Common myeloid progenitor, CD34-positive (primary cell): ENCODE measurements around the gene NLRP1.

Experiments used
- CTCF ChIA-PET: fragments of 350-600 bp; sonication (Branson Sonifier 250); formaldehyde crosslinking; loops from one replicate; lab custom pipeline; 2021; ENCODE audit warnings: antibody characterized with exemption; lab: Charles Lee
- POLR2A ChIA-PET: fragments of 350-600 bp; sonication (Branson Sonifier 250); formaldehyde crosslinking; loops from one replicate; lab custom pipeline; 2021; ENCODE audit warnings: antibody characterized with exemption; lab: Charles Lee
- DNase-seq, 3 donors: peaks; one replicate each; pipeline versions ENCODE4 v3.0.0 to v3.0.0-alpha.2; 2013
- H3K27ac ChIP-seq, 2 experiments: 1 replicate in 1 of 2; 2 replicates in 1 of 2; pipeline ENCODE4 v1.7.0; 2013; ENCODE audit warnings: inconsistent platforms in 2 of 2, low read length in 2 of 2, mild to moderate bottlenecking in 2 of 2, low read depth in 1 of 2, moderate library complexity in 1 of 2; ENCODE audit not compliant: severe bottlenecking in 2 of 2, insufficient read depth in 1 of 2, poor library complexity in 1 of 2
- H3K27me3 ChIP-seq, 5 experiments: replicated peaks in 2 of 5; 1 replicate in 3 of 5; 2 replicates in 2 of 5; pipeline versions ENCODE4 v1.6.1 to v1.7.0; 2013; ENCODE audit warnings: low read length in 4 of 5, mild to moderate bottlenecking in 2 of 5, moderate library complexity in 2 of 5, inconsistent platforms in 1 of 5; ENCODE audit not compliant: insufficient read depth in 5 of 5, control insufficient read depth in 4 of 5
- H3K36me3 ChIP-seq, 4 experiments: 1 replicate in 2 of 4; 2 replicates in 2 of 4; pipeline versions ENCODE4 v1.6.1 to v1.7.0; 2013; ENCODE audit warnings: low read length in 3 of 4, control low read depth in 1 of 4, mild to moderate bottlenecking in 1 of 4; ENCODE audit not compliant: control insufficient read depth in 4 of 4, insufficient read depth in 4 of 4
- H3K4me1 ChIP-seq, 4 experiments: 1 replicate in 3 of 4; 2 replicates in 1 of 4; pipeline versions ENCODE4 v1.6.1 to v1.7.1; 2013; ENCODE audit warnings: low read length in 3 of 4, mild to moderate bottlenecking in 3 of 4, control low read depth in 1 of 4, inconsistent platforms in 1 of 4, moderate library complexity in 1 of 4; ENCODE audit not compliant: control insufficient read depth in 4 of 4, insufficient read depth in 4 of 4; ENCODE audit errors: control extremely low read depth in 1 of 4
- H3K4me3 ChIP-seq, 7 experiments: 1 replicate in 4 of 7; 2 replicates in 3 of 7; pipeline versions ENCODE4 v1.5.1 to v1.7.0; 2013; ENCODE audit warnings: mild to moderate bottlenecking in 7 of 7, low read length in 6 of 7, moderate library complexity in 6 of 7, inconsistent platforms in 2 of 7, low read depth in 2 of 7, control low read depth in 1 of 7; ENCODE audit not compliant: insufficient read depth in 4 of 7, control insufficient read depth in 1 of 7; ENCODE audit errors: extremely low read depth in 1 of 7
- H3K9me3 ChIP-seq, 5 experiments: 1 replicate in 4 of 5; 2 replicates in 1 of 5; pipeline versions ENCODE4 v1.6.1 to v1.7.1; 2013; ENCODE audit warnings: low read length in 4 of 5, mild to moderate bottlenecking in 2 of 5, inconsistent platforms in 1 of 5, low read depth in 1 of 5, moderate library complexity in 1 of 5; ENCODE audit not compliant: control insufficient read depth in 4 of 5, insufficient read depth in 2 of 5; ENCODE audit errors: control extremely low read depth in 1 of 5
- WGBS: methylation state at CpG from one replicate; pipeline ENCODE4 v1.1.5; 2013; ENCODE audit not compliant: insufficient coverage; 5-methylcytosine and 5-hydroxymethylcytosine counted together

Gene NLRP1

GRCh38 chr17:5481451-5481850 is 102.9 kb downstream of the NLRP1 start:
- CTCF ChIA-PET, result no interaction called here
- WGBS, result 100% methylated on average over 4 of the region's 4 CpGs
- POLR2A ChIA-PET, result no interaction called here

GRCh38 chr17:5480962-5481361 is 103.3 kb downstream of the NLRP1 start:
- Histone ChIP-seq H3K9me3 (peaks cover 0 to 7% (median 3%) of the 10 kb centered on the region in 5 experiments), H3K27me3 (no peaks in the 10 kb centered on the region), H3K27ac (no peak overlapping the region), H3K36me3 (peaks cover 36 to 69% (median 55%) of the 10 kb centered on the region in 4 experiments), H3K4me3 (no peak overlapping the region), H3K4me1 (peaks cover 7 to 13% (median 10%) of the 10 kb centered on the region in 4 experiments)
- ChIA-PET CTCF (interaction anchor here (1.5 kb wide), 1 partner anchor 47 kb away, joined by 5 read pairs; no protein-coding TSS in a partner anchor), POLR2A (no interaction called here)
- WGBS, result 97% methylated on average over 4 of the region's 6 CpGs
- no peak for DNase-seq

More at GRCh38 chr17:5481451-5481850, 102.9 kb downstream of the NLRP1 start:
- peaks cover 0 to 7% (median 3%) of the 10 kb centered on the region in 5 experiments for H3K9me3 ChIP-seq
- peaks cover 7 to 14% (median 10%) of the 10 kb centered on the region in 4 experiments for H3K4me1 ChIP-seq
- peaks cover 36 to 66% (median 55%) of the 10 kb centered on the region in 4 experiments for H3K36me3 ChIP-seq
- no peak overlapping the region for H3K27ac ChIP-seq
- no peak for DNase-seq
- H3K27me3 ChIP-seq, result no peaks in the 10 kb centered on the region
- H3K4me3 ChIP-seq, result no peak overlapping the region

GRCh38 chr17:5478992-5479391 is 105.3 kb downstream of the NLRP1 start:
- CTCF ChIA-PET, result no interaction called here
- Histone ChIP-seq H3K4me3 (no peak overlapping the region), H3K27me3 (no peaks in the 10 kb centered on the region), H3K4me1 (no peaks in the 10 kb centered on the region), H3K9me3 (peaks cover 0 to 7% (median 3%) of the 10 kb centered on the region in 5 experiments), H3K36me3 (peaks cover 35 to 82% (median 62%) of the 10 kb centered on the region in 4 experiments), H3K27ac (no peak overlapping the region)
- POLR2A ChIA-PET, result no interaction called here
- 97% methylated on average over 4 of the region's 4 CpGs for WGBS
- no peak for DNase-seq

- POLR2A ChIA-PET, result no interaction called here
Measured at GRCh38 chr17:5473906-5474305, 110.4 kb downstream of the NLRP1 start.

GRCh38 chr17:5472511-5472910 is 111.8 kb downstream of the NLRP1 start:
- DNase-seq, result no peak
- 89% methylated on average over 1 of the region's 3 CpGs for WGBS
- Histone ChIP-seq H3K27me3 (no peaks in the 10 kb centered on the region), H3K9me3 (no peaks in the 10 kb centered on the region), H3K4me3 (no peak overlapping the region), H3K36me3 (peaks cover 7 to 38% (median 28%) of the 10 kb centered on the region in 4 experiments), H3K27ac (no peak overlapping the region), H3K4me1 (peaks cover 1 to 7% (median 4%) of the 10 kb centered on the region in 4 experiments)
- ChIA-PET CTCF (interaction anchor here (0.6 kb wide), 1 partner anchor 79 kb away, joined by 3 read pairs; no protein-coding TSS in a partner anchor), POLR2A (interaction anchor here (0.5 kb wide), 1 partner anchor 12 kb away, joined by 3 read pairs; no protein-coding TSS in a partner anchor)

More at GRCh38 chr17:5473906-5474305, 110.4 kb downstream of the NLRP1 start:
- Histone ChIP-seq H3K9me3 (peaks cover 0 to 7% (median 3%) of the 10 kb centered on the region in 5 experiments), H3K27me3 (no peaks in the 10 kb centered on the region), H3K36me3 (peaks cover 18 to 51% (median 41%) of the 10 kb centered on the region in 4 experiments), H3K4me3 (no peak overlapping the region), H3K4me1 (no peaks in the 10 kb centered on the region), H3K27ac (no peak overlapping the region)
- DNase-seq, result no peak
- whole genome bisulfite sequencing, result 92% methylated on average over 2 of the region's 2 CpGs
- CTCF ChIA-PET, result interaction anchor here (1.3 kb wide), 1 partner anchor 26 kb away, joined by 4 read pairs; no protein-coding TSS in a partner anchor

- H3K9me3 ChIP-seq, result no peaks in the 10 kb centered on the region
- H3K27ac ChIP-seq, result peak overlapping the region in 1 of 2 experiments; percentile 69
- peaks cover 0 to 13% (median 2%) of the 10 kb centered on the region in 4 experiments for H3K36me3 ChIP-seq
- H3K4me3 ChIP-seq, result peak overlapping the region; percentile 82 to 96 (median 86)
- ChIA-PET CTCF (no interaction called here), POLR2A (interaction anchor here (1.5 kb wide), 1 partner anchor 17 kb away, joined by 9 read pairs; the partner anchor contains the start of genes DERL2 and MIS12)
- no peaks in the 10 kb centered on the region for H3K27me3 ChIP-seq
- H3K4me1 ChIP-seq, result peaks cover 4 to 21% (median 16%) of the 10 kb centered on the region in 4 experiments
- DNase-seq, result no peak
- under 1% methylated on average over 17 of the region's 17 CpGs for WGBS
Measured at GRCh38 chr17:5468075-5468473, 116.2 kb downstream of the NLRP1 start.

GRCh38 chr17:5467416-5467815 is 116.9 kb downstream of the NLRP1 start:
- Histone ChIP-seq H3K4me1 (peaks cover 4 to 21% (median 16%) of the 10 kb centered on the region in 4 experiments), H3K36me3 (peaks cover 1 to 11% (median 2%) of the 10 kb centered on the region in 4 experiments), H3K27me3 (no peaks in the 10 kb centered on the region), H3K9me3 (no peaks in the 10 kb centered on the region), H3K4me3 (peak overlapping the region in 6 of 7 experiments; percentile 82 to 96 (median 89)), H3K27ac (peak overlapping the region in 1 of 2 experiments; percentile 69)
- CTCF ChIA-PET, result no interaction called here
- WGBS, result 22% methylated on average over 6 of the region's 8 CpGs
- no peak for DNase-seq
- POLR2A ChIA-PET, result no interaction called here
